ENCODE data around the gene CCDC141. TPM values are rescaled to one million over a fixed set of nuclear protein-coding genes. Genes with fewer than 3 reads are reported as not detected.
"Not testable (repeated sequence)": the region's sequence is repeated elsewhere in the genome, so short reads cannot be mapped to it uniquely, and the experiment has no call there.

CCDC141 gene
- total RNA-seq, 3 donors from 2014 or later (not counting 1 experiment from before 2014, with no cell fraction given) = 2.0 to 3.1 (median 2.0) TPM

GRCh38 chr2:178993788-178994187 lies 56.1 kb downstream of the CCDC141 start:
- TF ChIP-seq CTCF (IDR thresholded peaks at IDR 0.05) = no peak
- H3K36me3 Mint-ChIP-seq = no peaks in the 10 kb centered on the region

GRCh38 chr2:178992719-178993118 lies 57.2 kb downstream of the CCDC141 start:
- H3K36me3 Mint-ChIP-seq; H3K4me1 ChIP-seq (ENCODE audit: control insufficient read depth, insufficient read depth, low read length); intact Hi-C loops (cut with micrococcal nuclease); DNase-seq; H3K27me3 ChIP-seq (ENCODE audit: control insufficient read depth, insufficient read depth, low read length); H3K27ac ChIP-seq (ENCODE audit: low read length); H3K36me3 ChIP-seq (ENCODE audit: control insufficient read depth, insufficient read depth, low read length); ATAC-seq; H3K4me3 ChIP-seq (ENCODE audit: low read length); H3K9me3 Mint-ChIP-seq; H3K4me3 Mint-ChIP-seq; H3K9me3 ChIP-seq (ENCODE audit: control insufficient read depth, insufficient read depth, low read length); H3K27ac Mint-ChIP-seq; H3K27me3 Mint-ChIP-seq (ENCODE audit: low read depth in 2 of 2); H3K4me1 Mint-ChIP-seq: not testable (repeated sequence)
- WGBS (ENCODE audit: insufficient coverage) = no CpG with 5 or more reads among the region's 3 CpGs

More at GRCh38 chr2:178993788-178994187, 56.1 kb downstream of the CCDC141 start:
- Histone ChIP-seq H3K27ac (ENCODE audit: low read length) (no peak overlapping the region), H3K4me3 (ENCODE audit: low read length) (no peak overlapping the region), H3K9me3 (ENCODE audit: control insufficient read depth, insufficient read depth, low read length) (peaks cover 2% of the 10 kb centered on the region), H3K36me3 (ENCODE audit: control insufficient read depth, insufficient read depth, low read length) (no peaks in the 10 kb centered on the region), H3K27me3 (ENCODE audit: control insufficient read depth, insufficient read depth, low read length) (no peaks in the 10 kb centered on the region), H3K4me1 (ENCODE audit: control insufficient read depth, insufficient read depth, low read length) (no peaks in the 10 kb centered on the region)
- H3K27ac Mint-ChIP-seq = no peak overlapping the region
- no peaks in the 10 kb centered on the region for H3K27me3 Mint-ChIP-seq (ENCODE audit: low read depth in 2 of 2)
- H3K4me1 Mint-ChIP-seq = no peaks in the 10 kb centered on the region
- DNase-seq (no peak), ATAC-seq (no peak)
- intact Hi-C loops (cut with micrococcal nuclease) = no loop called here
- WGBS (ENCODE audit: insufficient coverage) = 90% methylated on average over 2 of the region's 2 CpGs
- H3K9me3 Mint-ChIP-seq = peaks cover 0 to 5% of the 10 kb centered on the region in 2 donors
- H3K4me3 Mint-ChIP-seq = no peak overlapping the region

- no peak for TF ChIP-seq CTCF (IDR thresholded peaks at IDR 0.05)
- no peaks in the 10 kb centered on the region for H3K36me3 Mint-ChIP-seq
- no peaks in the 10 kb centered on the region for H3K4me1 Mint-ChIP-seq
- Histone ChIP-seq H3K4me1 (ENCODE audit: control insufficient read depth, insufficient read depth, low read length) (no peaks in the 10 kb centered on the region), H3K36me3 (ENCODE audit: control insufficient read depth, insufficient read depth, low read length) (no peaks in the 10 kb centered on the region), H3K4me3 (ENCODE audit: low read length) (no peak overlapping the region), H3K27ac (ENCODE audit: low read length) (no peak overlapping the region), H3K9me3 (ENCODE audit: control insufficient read depth, insufficient read depth, low read length) (peaks cover 2% of the 10 kb centered on the region), H3K27me3 (ENCODE audit: control insufficient read depth, insufficient read depth, low read length) (no peaks in the 10 kb centered on the region)
- no peaks in the 10 kb centered on the region for H3K27me3 Mint-ChIP-seq (ENCODE audit: low read depth in 2 of 2)
- 68% methylated on average over 4 of the region's 4 CpGs for WGBS (ENCODE audit: insufficient coverage)
- no peak overlapping the region for H3K27ac Mint-ChIP-seq
- H3K4me3 Mint-ChIP-seq = no peak overlapping the region
- DNase-seq (no peak), ATAC-seq (no peak)
- H3K9me3 Mint-ChIP-seq = peaks cover 0 to 5% of the 10 kb centered on the region in 2 donors
- intact Hi-C loops (cut with micrococcal nuclease) = no loop called here
Observed at GRCh38 chr2:178990533-178991241, 59.2 kb downstream of the CCDC141 start.

GRCh38 chr2:178989424-178989823 lies 60.5 kb downstream of the CCDC141 start:
- DNase-seq; H3K27ac Mint-ChIP-seq; H3K4me3 ChIP-seq (ENCODE audit: low read length); H3K27me3 ChIP-seq (ENCODE audit: control insufficient read depth, insufficient read depth, low read length); H3K9me3 Mint-ChIP-seq; H3K4me3 Mint-ChIP-seq; H3K36me3 ChIP-seq (ENCODE audit: control insufficient read depth, insufficient read depth, low read length); H3K36me3 Mint-ChIP-seq; H3K27me3 Mint-ChIP-seq (ENCODE audit: low read depth in 2 of 2); H3K4me1 ChIP-seq (ENCODE audit: control insufficient read depth, insufficient read depth, low read length); H3K27ac ChIP-seq (ENCODE audit: low read length); H3K4me1 Mint-ChIP-seq; H3K9me3 ChIP-seq (ENCODE audit: control insufficient read depth, insufficient read depth, low read length); intact Hi-C loops (cut with micrococcal nuclease); ATAC-seq: not testable (repeated sequence)
- no CpG with 5 or more reads among the region's 1 CpG for WGBS (ENCODE audit: insufficient coverage)

GRCh38 chr2:178982652-178983051 lies 67.3 kb downstream of the CCDC141 start:
- H3K27ac ChIP-seq (ENCODE audit: low read length); H3K27me3 Mint-ChIP-seq (ENCODE audit: low read depth in 2 of 2); H3K36me3 Mint-ChIP-seq; H3K4me1 Mint-ChIP-seq; H3K9me3 Mint-ChIP-seq; DNase-seq; H3K9me3 ChIP-seq (ENCODE audit: control insufficient read depth, insufficient read depth, low read length); H3K4me3 Mint-ChIP-seq; H3K4me1 ChIP-seq (ENCODE audit: control insufficient read depth, insufficient read depth, low read length); H3K27me3 ChIP-seq (ENCODE audit: control insufficient read depth, insufficient read depth, low read length); H3K4me3 ChIP-seq (ENCODE audit: low read length); H3K36me3 ChIP-seq (ENCODE audit: control insufficient read depth, insufficient read depth, low read length); ATAC-seq; H3K27ac Mint-ChIP-seq; intact Hi-C loops (cut with micrococcal nuclease): not testable (repeated sequence)
- 98% methylated on average over 6 of the region's 10 CpGs for WGBS (ENCODE audit: insufficient coverage)

Data from natural killer cell (primary cell).